Measurements from ENCODE around the gene TMEM108. TPM values are rescaled to one million over a fixed set of nuclear protein-coding genes. Genes with fewer than 3 reads are reported as not detected.

Gene TMEM108
- total RNA-seq, 2 donors from 2014 or later: not detected

- Mint-ChIP-seq H3K36me3 (peaks cover 6% of the 10 kb centered on the region in 2 donors), H3K9me3 (no peaks in the 10 kb centered on the region), H3K27ac (no peak overlapping the region)
- no peak for ATAC-seq
- no peak for DNase-seq (ENCODE audit: low spot score in 2 of 2)
Measured at GRCh38 chr3:133041524-133041829, 3.3 kb downstream of the TMEM108 start.

GRCh38 chr3:133042778-133043177 lies 4.6 kb downstream of the TMEM108 start:
- H3K27ac Mint-ChIP-seq: no peak overlapping the region
- DNase-seq (ENCODE audit: low spot score in 2 of 2) (no peak), ATAC-seq (no peak)
- H3K36me3 Mint-ChIP-seq: peaks cover under 1 to 1% of the 10 kb centered on the region in 2 donors
- H3K9me3 Mint-ChIP-seq: no peaks in the 10 kb centered on the region

GRCh38 chr3:133047980-133048379 lies 9.8 kb downstream of the TMEM108 start:
- Mint-ChIP-seq H3K36me3 (no peaks in the 10 kb centered on the region), H3K9me3 (no peaks in the 10 kb centered on the region), H3K27ac (no peak overlapping the region)
- no peak for ATAC-seq
- no peak for DNase-seq (ENCODE audit: low spot score in 2 of 2)

GRCh38 chr3:133049491-133049890 lies 11.3 kb downstream of the TMEM108 start:
- no peak for ATAC-seq
- no peak for DNase-seq (ENCODE audit: low spot score in 2 of 2)
- no peaks in the 10 kb centered on the region for H3K36me3 Mint-ChIP-seq
- no peaks in the 10 kb centered on the region for H3K9me3 Mint-ChIP-seq
- no peak overlapping the region for H3K27ac Mint-ChIP-seq

GRCh38 chr3:133050891-133051290 lies 12.7 kb downstream of the TMEM108 start:
- ATAC-seq: no peak
- Mint-ChIP-seq H3K36me3 (no peaks in the 10 kb centered on the region), H3K27ac (no peak overlapping the region), H3K9me3 (no peaks in the 10 kb centered on the region)
- no peak for DNase-seq (ENCODE audit: low spot score in 2 of 2)

GRCh38 chr3:133053532-133053931 lies 15.3 kb downstream of the TMEM108 start:
- no peaks in the 10 kb centered on the region for H3K9me3 Mint-ChIP-seq
- DNase-seq (ENCODE audit: low spot score in 2 of 2) (no peak), ATAC-seq (no peak)
- no peaks in the 10 kb centered on the region for H3K36me3 Mint-ChIP-seq
- no peak overlapping the region for H3K27ac Mint-ChIP-seq

GRCh38 chr3:133054586-133054985 lies 16.4 kb downstream of the TMEM108 start:
- DNase-seq (ENCODE audit: low spot score in 2 of 2) (no peak), ATAC-seq (no peak)
- H3K36me3 Mint-ChIP-seq: no peaks in the 10 kb centered on the region
- H3K27ac Mint-ChIP-seq: no peak overlapping the region
- H3K9me3 Mint-ChIP-seq: no peaks in the 10 kb centered on the region

GRCh38 chr3:133055339-133055738 lies 17.1 kb downstream of the TMEM108 start:
- no peaks in the 10 kb centered on the region for H3K36me3 Mint-ChIP-seq
- DNase-seq (ENCODE audit: low spot score in 2 of 2) (no peak), ATAC-seq (no peak)
- H3K27ac Mint-ChIP-seq: no peak overlapping the region
- H3K9me3 Mint-ChIP-seq: no peaks in the 10 kb centered on the region

GRCh38 chr3:133058243-133058642 lies 20.1 kb downstream of the TMEM108 start:
- ATAC-seq (no peak), DNase-seq (ENCODE audit: low spot score in 2 of 2) (no peak)
- Mint-ChIP-seq H3K36me3 (no peaks in the 10 kb centered on the region), H3K9me3 (no peaks in the 10 kb centered on the region), H3K27ac (no peak overlapping the region)

GRCh38 chr3:133058831-133059230 lies 20.6 kb downstream of the TMEM108 start:
- H3K36me3 Mint-ChIP-seq: no peaks in the 10 kb centered on the region
- ATAC-seq: no peak
- H3K27ac Mint-ChIP-seq: no peak overlapping the region
- no peaks in the 10 kb centered on the region for H3K9me3 Mint-ChIP-seq
- no peak for DNase-seq (ENCODE audit: low spot score in 2 of 2)

- DNase-seq (ENCODE audit: low spot score in 2 of 2) (no peak), ATAC-seq (no peak)
- no peaks in the 10 kb centered on the region for H3K9me3 Mint-ChIP-seq
- H3K27ac Mint-ChIP-seq: no peak overlapping the region
- H3K36me3 Mint-ChIP-seq: no peaks in the 10 kb centered on the region
Measured at GRCh38 chr3:133065193-133065961, 27.2 kb downstream of the TMEM108 start.

GRCh38 chr3:133066026-133066425 lies 27.8 kb downstream of the TMEM108 start:
- Mint-ChIP-seq H3K36me3 (no peaks in the 10 kb centered on the region), H3K9me3 (no peaks in the 10 kb centered on the region), H3K27ac (no peak overlapping the region)
- no peak for DNase-seq (ENCODE audit: low spot score in 2 of 2)
- no peak for ATAC-seq

- DNase-seq (ENCODE audit: low spot score in 2 of 2) (no peak), ATAC-seq (no peak)
- Mint-ChIP-seq H3K36me3 (no peaks in the 10 kb centered on the region), H3K27ac (no peak overlapping the region), H3K9me3 (no peaks in the 10 kb centered on the region)
Measured at GRCh38 chr3:133069556-133070286, 31.5 kb downstream of the TMEM108 start.

- no peak for DNase-seq (ENCODE audit: low spot score in 2 of 2)
- no peaks in the 10 kb centered on the region for H3K9me3 Mint-ChIP-seq
- no peak overlapping the region for H3K27ac Mint-ChIP-seq
- ATAC-seq: no peak
- H3K36me3 Mint-ChIP-seq: no peaks in the 10 kb centered on the region
Measured at GRCh38 chr3:133074977-133075376, 36.8 kb downstream of the TMEM108 start.

GRCh38 chr3:133077688-133078087 lies 39.5 kb downstream of the TMEM108 start:
- ATAC-seq (no peak), DNase-seq (ENCODE audit: low spot score in 2 of 2) (no peak)
- no peak overlapping the region for H3K27ac Mint-ChIP-seq
- no peaks in the 10 kb centered on the region for H3K36me3 Mint-ChIP-seq
- peaks cover 4 to 10% of the 10 kb centered on the region in 2 donors for H3K9me3 Mint-ChIP-seq

GRCh38 chr3:133079621-133080020 lies 41.4 kb downstream of the TMEM108 start:
- no peaks in the 10 kb centered on the region for H3K36me3 Mint-ChIP-seq
- DNase-seq (ENCODE audit: low spot score in 2 of 2) (no peak), ATAC-seq (no peak)
- H3K9me3 Mint-ChIP-seq: peaks cover 4 to 10% of the 10 kb centered on the region in 2 donors
- H3K27ac Mint-ChIP-seq: no peak overlapping the region

- DNase-seq (ENCODE audit: low spot score in 2 of 2) (no peak), ATAC-seq (no peak)
- Mint-ChIP-seq H3K27ac (no peak overlapping the region), H3K36me3 (no peaks in the 10 kb centered on the region), H3K9me3 (peaks cover 4 to 10% of the 10 kb centered on the region in 2 donors)
Measured at GRCh38 chr3:133081016-133081415, 42.8 kb downstream of the TMEM108 start.

- no peaks in the 10 kb centered on the region for H3K36me3 Mint-ChIP-seq
- ATAC-seq: no peak
- DNase-seq (ENCODE audit: low spot score in 2 of 2): no peak
- H3K27ac Mint-ChIP-seq: no peak overlapping the region
- H3K9me3 Mint-ChIP-seq: peaks cover 4 to 10% of the 10 kb centered on the region in 2 donors
Measured at GRCh38 chr3:133083395-133083794, 45.2 kb downstream of the TMEM108 start.

Measured in activated naive CD4-positive, alpha-beta T cell treated with anti-CD3 and anti-CD28 coated beads, Interleukin-2, amount 50 U/mL, for 72 hours (primary cell).